ENCODE results near the gene CTTNBP2. TPM values are rescaled to one million over a fixed set of nuclear protein-coding genes. Genes with fewer than 3 reads are reported as not detected.
A peak's percentile ranks its signal among the peaks of the same experiment; 100 is the strongest.

CTTNBP2 gene
- polyA plus RNA-seq, 2 of the 4 experiments (the other 2 are of a cell fraction) = 0.18 to 0.25 TPM

DNA sequence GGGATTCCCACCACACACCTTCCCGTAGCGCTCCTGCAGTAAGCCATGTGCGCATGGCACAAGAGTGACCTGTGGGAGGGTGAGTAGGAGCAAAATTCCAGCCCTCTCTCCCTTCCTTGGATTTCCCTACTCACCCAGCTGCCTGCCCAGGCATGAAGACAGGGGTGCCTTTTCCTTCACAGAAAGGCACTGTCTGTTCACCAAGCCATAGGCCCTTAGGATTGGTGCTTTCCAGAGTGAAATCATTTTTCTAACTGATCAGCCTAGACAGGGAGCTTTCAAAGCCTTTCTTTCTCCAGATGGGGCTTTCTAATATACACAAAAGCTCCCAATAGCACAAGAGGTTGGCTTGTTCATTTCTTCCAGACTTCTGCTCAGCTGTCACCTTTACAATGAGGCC, 79.7 kb downstream of the CTTNBP2 start:
- ATAC-seq = no peak
- 76% methylated on average over 3 of the region's 3 CpGs for WGBS (ENCODE audit: missing lambda C conversion rate)
- POLR2A ChIA-PET = no interaction called here
- Histone ChIP-seq H3K4me1 (no peaks in the 10 kb centered on the region), H3K4me3 (no peak overlapping the region), H3K4me2 (no peak overlapping the region), H3K9me3 (no peaks in the 10 kb centered on the region), H3K27ac (no peak overlapping the region)
- CTCF ChIA-PET = interaction anchor here (0.6 to 0.9 kb wide), 2 partner anchors 12 to 31 kb away, joined by 3 read pairs; no protein-coding TSS in a partner anchor
- no peak for TF ChIP-seq ZNF302 (CRISPR knock-in tag; IDR thresholded peaks at IDR 0.05)
- no peak for TF ChIP-seq CEBPB (IDR thresholded peaks at IDR 0.05)
- no peak for DNase-seq (ENCODE audit: low read depth in 1 of 2, low spot score in 1 of 2)
- no peak for FAIRE-seq

- no peak for TF ChIP-seq RCOR1 (IDR thresholded peaks at IDR 0.05; ENCODE audit: low read depth, low read length)
- TF ChIP-seq MAFK (IDR thresholded peaks at IDR 0.05; ENCODE audit: partially characterized antibody) = peak; percentile 87
Observed at GRCh38 chr7:117791877-117792780, 81.1 kb downstream of the CTTNBP2 start.

GRCh38 chr7:117790731-117791130, 82.5 kb downstream of the CTTNBP2 start:
- H3K4me2 ChIP-seq = no peak overlapping the region
- no peaks in the 10 kb centered on the region for H3K4me1 ChIP-seq
- H3K9me3 ChIP-seq = no peaks in the 10 kb centered on the region
- no peak overlapping the region for H3K27ac ChIP-seq
- ATAC-seq (no peak), FAIRE-seq (no peak), DNase-seq (ENCODE audit: low read depth in 1 of 2, low spot score in 1 of 2) (no peak)
- 52% methylated on average over 5 of the region's 5 CpGs for WGBS (ENCODE audit: missing lambda C conversion rate)
- H3K4me3 ChIP-seq = no peak overlapping the region
- TF ChIP-seq CBX8 (IDR thresholded peaks at IDR 0.05) (no peak), ZSCAN20 (CRISPR knock-in tag; IDR thresholded peaks at IDR 0.05) (no peak), JUN (IDR thresholded peaks at IDR 0.05) (no peak), EHMT2 (IDR thresholded peaks at IDR 0.05; ENCODE audit: low read depth) (no peak), EP300 (IDR thresholded peaks at IDR 0.05) (no peak), ZNF302 (CRISPR knock-in tag; IDR thresholded peaks at IDR 0.05) (no peak), BCL3 (IDR thresholded peaks at IDR 0.05) (no peak), RARB (CRISPR knock-in tag; IDR thresholded peaks at IDR 0.05) (no peak), EHF (CRISPR knock-in tag; IDR thresholded peaks at IDR 0.05) (no peak), ATOH8 (CRISPR knock-in tag; IDR thresholded peaks at IDR 0.05; ENCODE audit: low read depth) (no peak), TP53 (CRISPR knock-in tag; IDR thresholded peaks at IDR 0.05) (no peak), JUNB (IDR thresholded peaks at IDR 0.05) (no peak), MAFK (IDR thresholded peaks at IDR 0.05; ENCODE audit: partially characterized antibody) (no peak), NFE2L2 (conservative IDR thresholded peaks at IDR 0.05; ENCODE audit: low read length) (no peak)
- TF ChIP-seq, protein P1, sequence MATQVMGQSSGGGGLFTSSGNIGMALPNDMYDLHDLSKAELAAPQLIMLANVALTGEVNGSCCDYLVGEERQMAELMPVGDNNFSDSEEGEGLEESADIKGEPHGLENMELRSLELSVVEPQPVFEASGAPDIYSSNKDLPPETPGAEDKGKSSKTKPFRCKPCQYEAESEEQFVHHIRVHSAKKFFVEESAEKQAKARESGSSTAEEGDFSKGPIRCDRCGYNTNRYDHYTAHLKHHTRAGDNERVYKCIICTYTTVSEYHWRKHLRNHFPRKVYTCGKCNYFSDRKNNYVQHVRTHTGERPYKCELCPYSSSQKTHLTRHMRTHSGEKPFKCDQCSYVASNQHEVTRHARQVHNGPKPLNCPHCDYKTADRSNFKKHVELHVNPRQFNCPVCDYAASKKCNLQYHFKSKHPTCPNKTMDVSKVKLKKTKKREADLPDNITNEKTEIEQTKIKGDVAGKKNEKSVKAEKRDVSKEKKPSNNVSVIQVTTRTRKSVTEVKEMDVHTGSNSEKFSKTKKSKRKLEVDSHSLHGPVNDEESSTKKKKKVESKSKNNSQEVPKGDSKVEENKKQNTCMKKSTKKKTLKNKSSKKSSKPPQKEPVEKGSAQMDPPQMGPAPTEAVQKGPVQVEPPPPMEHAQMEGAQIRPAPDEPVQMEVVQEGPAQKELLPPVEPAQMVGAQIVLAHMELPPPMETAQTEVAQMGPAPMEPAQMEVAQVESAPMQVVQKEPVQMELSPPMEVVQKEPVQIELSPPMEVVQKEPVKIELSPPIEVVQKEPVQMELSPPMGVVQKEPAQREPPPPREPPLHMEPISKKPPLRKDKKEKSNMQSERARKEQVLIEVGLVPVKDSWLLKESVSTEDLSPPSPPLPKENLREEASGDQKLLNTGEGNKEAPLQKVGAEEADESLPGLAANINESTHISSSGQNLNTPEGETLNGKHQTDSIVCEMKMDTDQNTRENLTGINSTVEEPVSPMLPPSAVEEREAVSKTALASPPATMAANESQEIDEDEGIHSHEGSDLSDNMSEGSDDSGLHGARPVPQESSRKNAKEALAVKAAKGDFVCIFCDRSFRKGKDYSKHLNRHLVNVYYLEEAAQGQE (IDR thresholded peaks at IDR 0.05) = no peak
- TF ChIP-seq, protein P2, sequence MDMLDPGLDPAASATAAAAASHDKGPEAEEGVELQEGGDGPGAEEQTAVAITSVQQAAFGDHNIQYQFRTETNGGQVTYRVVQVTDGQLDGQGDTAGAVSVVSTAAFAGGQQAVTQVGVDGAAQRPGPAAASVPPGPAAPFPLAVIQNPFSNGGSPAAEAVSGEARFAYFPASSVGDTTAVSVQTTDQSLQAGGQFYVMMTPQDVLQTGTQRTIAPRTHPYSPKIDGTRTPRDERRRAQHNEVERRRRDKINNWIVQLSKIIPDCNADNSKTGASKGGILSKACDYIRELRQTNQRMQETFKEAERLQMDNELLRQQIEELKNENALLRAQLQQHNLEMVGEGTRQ (IDR thresholded peaks at IDR 0.05) = no peak
- ChIA-PET CTCF (no interaction called here), POLR2A (no interaction called here)

More at GRCh38 chr7:117791877-117792780, 81.1 kb downstream of the CTTNBP2 start:
- H3K4me2 ChIP-seq = no peak overlapping the region
- ATAC-seq (peak; percentile 45 to 68; a peak in 4 of 6 replicates), FAIRE-seq (no peak), DNase-seq (ENCODE audit: low read depth in 1 of 2, low spot score in 1 of 2) (no peak)
- H3K27ac ChIP-seq = no peak overlapping the region
- no peaks in the 10 kb centered on the region for H3K4me1 ChIP-seq
- no peak overlapping the region for H3K4me3 ChIP-seq
- no peaks in the 10 kb centered on the region for H3K9me3 ChIP-seq
- ChIA-PET POLR2A (no interaction called here), CTCF (interaction anchor here (1.1 kb wide), 1 partner anchor 16 kb away, joined by 3 read pairs; no protein-coding TSS in a partner anchor)
- whole genome bisulfite sequencing (ENCODE audit: missing lambda C conversion rate) = 47% methylated on average over 18 of the region's 18 CpGs

Data from A549 (cell line).